A549 (cell line): ENCODE data around the gene KRTAP9-9. TPM values are rescaled to one million over a fixed set of nuclear protein-coding genes. Genes with fewer than 3 reads are reported as not detected.
A peak's percentile ranks its signal among the peaks of the same experiment; 100 is the strongest.

Experiments used
- ATAC-seq, 2 experiments: fragments of 200-7000 bp in 1 of 2; fragments of >200 bp in 1 of 2; cut with Nextera tagmentation in 1 of 2; cut with Tn5 transposase in 1 of 2; 3 replicates each; pipeline versions ENCODE4 v1.8.0 to v1.9.1; 2018 to 2020; ENCODE audit warnings: mild to moderate bottlenecking in 1 of 2, moderate library complexity in 1 of 2
- CTCF ChIA-PET: fragments of 300-600 bp; sonication (Branson Sonifier 250); formaldehyde crosslinking; extraction: SDS; loops from one replicate; lab custom pipeline; 2021; ENCODE audit warnings: antibody characterized with exemption, inconsistent platforms; lab: Yijun Ruan, JAX
- POLR2A ChIA-PET: fragments of 350-600 bp; formaldehyde crosslinking; extraction: SDS; loops from one replicate; lab custom pipeline; 2021; ENCODE audit warnings: antibody characterized with exemption, inconsistent platforms; lab: Yijun Ruan, JAX
- DNase-seq, 2 experiments: peaks; one replicate each; pipeline versions ENCODE4 v3.0.0 to v3.0.0-alpha.2; 2011 to 2016; ENCODE audit warnings: low read depth in 1 of 2, low spot score in 1 of 2
- FAIRE-seq: peaks from 2 replicates; lab custom pipeline; 2011; peaks lifted over from hg19 to GRCh38; lab: Jason Lieb, UNC
- H3K27ac ChIP-seq, 2 experiments: fragments of >200 bp; sonication (Bioruptor Twin); formaldehyde crosslinking; 3 replicates each; pipeline ENCODE4 v1.5.1; 2016 to 2017
- H3K4me1 ChIP-seq: fragments of >200 bp; sonication (Bioruptor Twin); formaldehyde crosslinking; 3 replicates; pipeline ENCODE4 v1.6.1; 2016
- H3K4me2 ChIP-seq: fragments of >200 bp; sonication (Bioruptor Twin); formaldehyde crosslinking; 3 replicates; pipeline ENCODE4 v1.6.1; 2016
- H3K4me3 ChIP-seq: fragments of >200 bp; sonication (Bioruptor Twin); formaldehyde crosslinking; 3 replicates; pipeline ENCODE4 v1.5.1; 2016
- H3K9me3 ChIP-seq: fragments of >200 bp; sonication (Bioruptor Twin); formaldehyde crosslinking; 3 replicates; pipeline ENCODE4 v1.6.1; 2016
- CBX2 ChIP-seq: fragments of 200-600 bp; sonication (generic); IDR thresholded peaks from 2 replicates; pipeline ENCODE4 v1.6.1; 2016; ENCODE audit warnings: low read depth, mild to moderate bottlenecking, borderline replicate concordance
- CBX8 ChIP-seq: fragments of 200-600 bp; sonication (generic); IDR thresholded peaks from 2 replicates; pipeline ENCODE4 v1.6.1; 2016
- CEBPB ChIP-seq, 2 experiments: fragments of >200 bp in 1 of 2; sonication (Bioruptor Twin) in 1 of 2; formaldehyde crosslinking in 1 of 2; IDR thresholded peaks; 2 replicates each; pipeline ENCODE4 v1.6.1; 2012 to 2016
- CHD2 ChIP-seq: fragments of 150-350 bp; IDR thresholded peaks from 2 replicates; pipeline ENCODE4 v1.6.1; 2014; ENCODE audit warnings: low read length; ENCODE audit not compliant: partially characterized antibody
- EHF ChIP-seq: fragments of 250-450 bp; sonication (Bioruptor Pico); IDR thresholded peaks from 2 replicates; pipeline ENCODE4 v1.5.0; 2020; ENCODE audit warnings: mild to moderate bottlenecking
- ESRRA ChIP-seq: fragments of 150-350 bp; IDR thresholded peaks from 2 replicates; pipeline ENCODE4 v1.6.1; 2014; ENCODE audit warnings: mild to moderate bottlenecking, low read length, borderline replicate concordance
- FOSL2 ChIP-seq, 2 experiments: fragments of 450-650 bp in 1 of 2; fragments of >200 bp in 1 of 2; sonication (Bioruptor Twin) in 1 of 2; formaldehyde crosslinking; IDR thresholded peaks; 2 replicates each; pipeline versions ENCODE4 v1.5.0 to v1.6.1; 2016 to 2020; ENCODE audit warnings: mild to moderate bottlenecking in 1 of 2, moderate library complexity in 1 of 2
- HOXB5 ChIP-seq: fragments of 250-450 bp; sonication (Bioruptor Pico); IDR thresholded peaks from 2 replicates; pipeline ENCODE4 v1.5.0; 2020; ENCODE audit warnings: mild to moderate bottlenecking, moderate library complexity
- JUNB ChIP-seq: fragments of >200 bp; sonication (Bioruptor Twin); formaldehyde crosslinking; IDR thresholded peaks from 2 replicates; pipeline ENCODE4 v1.6.1; 2016
- KDM1A ChIP-seq: fragments of 200-600 bp; sonication (generic); IDR thresholded peaks from 2 replicates; pipeline ENCODE4 v1.6.1; 2016; ENCODE audit warnings: low read depth, mild to moderate bottlenecking
- MAFK ChIP-seq: fragments of 450-650 bp; IDR thresholded peaks from 2 replicates; pipeline ENCODE4 v1.6.1; 2014; ENCODE audit not compliant: partially characterized antibody
- MAZ ChIP-seq: fragments of 150-350 bp; IDR thresholded peaks from 2 replicates; pipeline ENCODE4 v1.6.1; 2014; ENCODE audit warnings: antibody characterized with exemption, low read depth, low read length, borderline replicate concordance
- NPAS2 ChIP-seq: fragments of 250-450 bp; sonication (Bioruptor Pico); IDR thresholded peaks from 2 replicates; pipeline ENCODE4 v1.8.0; 2022; ENCODE audit warnings: mild to moderate bottlenecking, moderate library complexity, borderline replicate concordance
- PHF8 ChIP-seq: fragments of 200-600 bp; sonication (generic); IDR thresholded peaks from 2 replicates; pipeline ENCODE4 v1.6.1; 2016; ENCODE audit warnings: low read depth, mild to moderate bottlenecking, antibody characterized with exemption, moderate library complexity, borderline replicate concordance
- RAD21 ChIP-seq, 2 experiments: fragments of >200 bp in 1 of 2; sonication (Bioruptor Twin) in 1 of 2; formaldehyde crosslinking in 1 of 2; IDR thresholded peaks in 1 of 2; conservative IDR thresholded peaks in 1 of 2; 2 replicates in 1 of 2; 3 replicates in 1 of 2; pipeline ENCODE4 v1.6.1; 2012 to 2018; ENCODE audit warnings: inconsistent platforms in 1 of 2
- RCOR1 ChIP-seq: fragments of 150-350 bp; IDR thresholded peaks from 2 replicates; pipeline ENCODE4 v1.6.1; 2014; ENCODE audit warnings: antibody characterized with exemption, low read length, low read depth
- RFX5 ChIP-seq: fragments of 450-650 bp; IDR thresholded peaks from 2 replicates; pipeline ENCODE4 v1.7.1; 2014; ENCODE audit warnings: antibody characterized with exemption, mild to moderate bottlenecking, moderate library complexity
- ZC3H11A ChIP-seq: fragments of 450-650 bp; IDR thresholded peaks from 2 replicates; pipeline ENCODE4 v1.6.1; 2014; ENCODE audit warnings: antibody characterized with exemption, mild to moderate bottlenecking
- ZNF302 ChIP-seq: fragments of 250-450 bp; sonication (Bioruptor Pico); IDR thresholded peaks from 2 replicates; pipeline ENCODE4 v1.9.0; 2021; ENCODE audit warnings: inconsistent platforms, mild to moderate bottlenecking, moderate library complexity
- ZSCAN20 ChIP-seq: fragments of 250-450 bp; sonication (Bioruptor Pico); IDR thresholded peaks from 2 replicates; pipeline ENCODE4 v1.8.0; 2022; ENCODE audit warnings: mild to moderate bottlenecking, moderate library complexity
- WGBS: methylation state at CpG from one replicate; pipeline ENCODE4 v1.1.6; 2017; ENCODE audit errors: missing lambda C conversion rate; 5-methylcytosine and 5-hydroxymethylcytosine counted together
- polyA plus RNA-seq, 4 experiments: library from polyadenylated mRNA; depleted of rRNA in 3 of 4; stranded (reverse); fragments of >200 nt; fragmentation: RNase III in 1 of 4; extraction: RNeasy Plus Mini Kit Qiagen cat#74134 plus additional on column Dnase treatment in 1 of 4; gene quantifications; 2 replicates in 3 of 4; 3 replicates in 1 of 4; pipeline ENCODE4 v1.2.3, GENCODE V29; 2011 to 2017
- TF ChIP-seq, protein P1 (sequence below): fragments of 200-600 bp; sonication (generic); IDR thresholded peaks from 2 replicates; pipeline ENCODE4 v1.6.1; 2016; ENCODE audit warnings: antibody characterized with exemption, mild to moderate bottlenecking, moderate library complexity
- TF ChIP-seq, protein P2 (sequence below): fragments of 450-650 bp; IDR thresholded peaks from 2 replicates; pipeline ENCODE4 v1.6.1; 2014; ENCODE audit warnings: antibody characterized with exemption
- TF ChIP-seq, protein P3 (sequence below): IDR thresholded peaks from 2 replicates; pipeline ENCODE4 v1.6.1; 2012; ENCODE audit warnings: low read depth, borderline replicate concordance
- TF ChIP-seq, protein P4 (sequence below): IDR thresholded peaks from 2 replicates; pipeline ENCODE4 v1.6.1; 2012
- TF ChIP-seq, protein P5 (sequence below): fragments of 250-450 bp; sonication (Bioruptor Pico); IDR thresholded peaks from 2 replicates; pipeline ENCODE4 v1.5.0; 2021; ENCODE audit warnings: mild to moderate bottlenecking, moderate library complexity, borderline replicate concordance
- TF ChIP-seq, protein P6 (sequence below): fragments of >200 bp; sonication (Bioruptor Twin); formaldehyde crosslinking; IDR thresholded peaks from 3 replicates; pipeline ENCODE4 v1.5.1; 2016

The KRTAP9-9 gene
- polyA plus RNA-seq, 2 of the 4 experiments (the other 2 are of a cell fraction): not detected

DNA sequence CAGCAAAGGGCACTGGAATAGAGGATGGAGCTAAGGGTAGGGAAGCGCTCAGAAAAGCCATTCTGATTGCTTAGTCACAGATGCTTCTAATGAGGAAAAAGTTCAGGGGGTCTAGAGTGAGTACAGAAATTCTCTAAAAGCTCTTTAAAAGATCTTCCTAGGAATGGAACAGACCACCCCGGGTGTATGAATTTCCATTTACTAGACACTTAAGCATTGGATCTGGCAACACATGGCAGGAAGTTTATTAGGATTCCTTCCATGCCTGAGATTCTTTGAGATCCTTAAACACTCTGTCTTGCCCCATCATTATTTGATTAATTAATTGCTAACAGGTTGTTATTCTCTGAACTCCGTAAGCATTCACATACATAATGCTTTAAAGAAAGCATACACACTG is 28.9 kb downstream of the KRTAP9-9 start:
- Histone ChIP-seq H3K4me2 (peak overlapping the region; percentile 5; the same call in 1 of the 3 replicates), H3K4me1 (peaks cover 20% of the 10 kb centered on the region), H3K27ac (no peak overlapping the region), H3K4me3 (no peak overlapping the region), H3K9me3 (no peaks in the 10 kb centered on the region)
- CTCF ChIA-PET: interaction anchor here (1.1 kb wide), 1 partner anchor 266 kb away, joined by 3 read pairs; no protein-coding TSS in a partner anchor
- FAIRE-seq: no peak
- ATAC-seq: no peak
- POLR2A ChIA-PET: no interaction called here
- TF ChIP-seq RAD21 (conservative IDR thresholded peaks at IDR 0.05 in 1 of 2, IDR thresholded peaks at IDR 0.05 in 1 of 2) (no peak), ESRRA (no peak), RCOR1 (no peak), CBX2 (no peak), ZC3H11A (no peak), ZSCAN20 (CRISPR knock-in tag) (no peak), CEBPB (IDR thresholded peaks at IDR 0.05) (no peak), RFX5 (no peak), MAZ (no peak), FOSL2 (IDR thresholded peaks at IDR 0.05) (no peak), FOSL2 (CRISPR knock-in tag; IDR thresholded peaks at IDR 0.05) (no peak), PHF8 (no peak), JUNB (no peak), KDM1A (no peak), CBX8 (no peak)
- TF ChIP-seq, protein P1, sequence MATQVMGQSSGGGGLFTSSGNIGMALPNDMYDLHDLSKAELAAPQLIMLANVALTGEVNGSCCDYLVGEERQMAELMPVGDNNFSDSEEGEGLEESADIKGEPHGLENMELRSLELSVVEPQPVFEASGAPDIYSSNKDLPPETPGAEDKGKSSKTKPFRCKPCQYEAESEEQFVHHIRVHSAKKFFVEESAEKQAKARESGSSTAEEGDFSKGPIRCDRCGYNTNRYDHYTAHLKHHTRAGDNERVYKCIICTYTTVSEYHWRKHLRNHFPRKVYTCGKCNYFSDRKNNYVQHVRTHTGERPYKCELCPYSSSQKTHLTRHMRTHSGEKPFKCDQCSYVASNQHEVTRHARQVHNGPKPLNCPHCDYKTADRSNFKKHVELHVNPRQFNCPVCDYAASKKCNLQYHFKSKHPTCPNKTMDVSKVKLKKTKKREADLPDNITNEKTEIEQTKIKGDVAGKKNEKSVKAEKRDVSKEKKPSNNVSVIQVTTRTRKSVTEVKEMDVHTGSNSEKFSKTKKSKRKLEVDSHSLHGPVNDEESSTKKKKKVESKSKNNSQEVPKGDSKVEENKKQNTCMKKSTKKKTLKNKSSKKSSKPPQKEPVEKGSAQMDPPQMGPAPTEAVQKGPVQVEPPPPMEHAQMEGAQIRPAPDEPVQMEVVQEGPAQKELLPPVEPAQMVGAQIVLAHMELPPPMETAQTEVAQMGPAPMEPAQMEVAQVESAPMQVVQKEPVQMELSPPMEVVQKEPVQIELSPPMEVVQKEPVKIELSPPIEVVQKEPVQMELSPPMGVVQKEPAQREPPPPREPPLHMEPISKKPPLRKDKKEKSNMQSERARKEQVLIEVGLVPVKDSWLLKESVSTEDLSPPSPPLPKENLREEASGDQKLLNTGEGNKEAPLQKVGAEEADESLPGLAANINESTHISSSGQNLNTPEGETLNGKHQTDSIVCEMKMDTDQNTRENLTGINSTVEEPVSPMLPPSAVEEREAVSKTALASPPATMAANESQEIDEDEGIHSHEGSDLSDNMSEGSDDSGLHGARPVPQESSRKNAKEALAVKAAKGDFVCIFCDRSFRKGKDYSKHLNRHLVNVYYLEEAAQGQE: no peak
- TF ChIP-seq, protein P2, sequence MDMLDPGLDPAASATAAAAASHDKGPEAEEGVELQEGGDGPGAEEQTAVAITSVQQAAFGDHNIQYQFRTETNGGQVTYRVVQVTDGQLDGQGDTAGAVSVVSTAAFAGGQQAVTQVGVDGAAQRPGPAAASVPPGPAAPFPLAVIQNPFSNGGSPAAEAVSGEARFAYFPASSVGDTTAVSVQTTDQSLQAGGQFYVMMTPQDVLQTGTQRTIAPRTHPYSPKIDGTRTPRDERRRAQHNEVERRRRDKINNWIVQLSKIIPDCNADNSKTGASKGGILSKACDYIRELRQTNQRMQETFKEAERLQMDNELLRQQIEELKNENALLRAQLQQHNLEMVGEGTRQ: no peak
- TF ChIP-seq, protein P3, sequence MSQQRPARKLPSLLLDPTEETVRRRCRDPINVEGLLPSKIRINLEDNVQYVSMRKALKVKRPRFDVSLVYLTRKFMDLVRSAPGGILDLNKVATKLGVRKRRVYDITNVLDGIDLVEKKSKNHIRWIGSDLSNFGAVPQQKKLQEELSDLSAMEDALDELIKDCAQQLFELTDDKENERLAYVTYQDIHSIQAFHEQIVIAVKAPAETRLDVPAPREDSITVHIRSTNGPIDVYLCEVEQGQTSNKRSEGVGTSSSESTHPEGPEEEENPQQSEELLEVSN: no peak
- TF ChIP-seq, protein P4, sequence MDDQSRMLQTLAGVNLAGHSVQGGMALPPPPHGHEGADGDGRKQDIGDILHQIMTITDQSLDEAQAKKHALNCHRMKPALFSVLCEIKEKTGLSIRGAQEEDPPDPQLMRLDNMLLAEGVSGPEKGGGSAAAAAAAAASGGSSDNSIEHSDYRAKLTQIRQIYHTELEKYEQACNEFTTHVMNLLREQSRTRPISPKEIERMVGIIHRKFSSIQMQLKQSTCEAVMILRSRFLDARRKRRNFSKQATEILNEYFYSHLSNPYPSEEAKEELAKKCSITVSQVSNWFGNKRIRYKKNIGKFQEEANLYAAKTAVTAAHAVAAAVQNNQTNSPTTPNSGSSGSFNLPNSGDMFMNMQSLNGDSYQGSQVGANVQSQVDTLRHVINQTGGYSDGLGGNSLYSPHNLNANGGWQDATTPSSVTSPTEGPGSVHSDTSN: no peak
- 39% methylated on average over 3 of the region's 3 CpGs for WGBS
- DNase-seq: no peak

DNA sequence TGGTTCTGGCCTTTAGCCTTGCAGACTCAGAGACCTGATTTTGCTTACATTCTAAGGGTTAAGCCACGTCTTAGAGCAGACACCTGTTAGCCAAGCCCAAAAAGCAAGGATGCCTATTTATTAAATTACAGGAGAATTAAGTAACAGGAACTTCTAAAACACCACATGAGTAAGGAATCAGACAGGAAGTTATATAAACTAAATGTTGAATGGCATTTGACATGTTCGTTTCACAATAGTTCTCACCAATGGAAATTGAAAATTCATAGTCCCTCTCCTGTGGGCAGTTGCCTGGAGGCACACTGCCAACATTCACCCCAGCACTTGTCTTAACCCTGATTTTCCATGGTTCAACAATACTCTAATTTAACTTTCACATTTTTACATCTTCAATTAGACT is 29.4 kb downstream of the KRTAP9-9 start:
- ATAC-seq (no peak), DNase-seq (no peak), FAIRE-seq (no peak)
- Histone ChIP-seq H3K4me1 (peaks cover 20% of the 10 kb centered on the region), H3K9me3 (no peaks in the 10 kb centered on the region), H3K4me3 (no peak overlapping the region), H3K4me2 (peak overlapping the region; percentile 5; the same call in 1 of the 3 replicates), H3K27ac (no peak overlapping the region)
- ChIA-PET CTCF (no interaction called here), POLR2A (no interaction called here)
- WGBS: 44% methylated on average over 2 of the region's 2 CpGs
- TF ChIP-seq HOXB5 (CRISPR knock-in tag) (no peak), NPAS2 (no peak), EHF (CRISPR knock-in tag) (no peak), CBX8 (no peak), CHD2 (no peak), ZSCAN20 (CRISPR knock-in tag) (no peak), ZNF302 (CRISPR knock-in tag) (no peak), CEBPB (IDR thresholded peaks at IDR 0.05) (no peak), MAFK (no peak)
- TF ChIP-seq, protein P5, sequence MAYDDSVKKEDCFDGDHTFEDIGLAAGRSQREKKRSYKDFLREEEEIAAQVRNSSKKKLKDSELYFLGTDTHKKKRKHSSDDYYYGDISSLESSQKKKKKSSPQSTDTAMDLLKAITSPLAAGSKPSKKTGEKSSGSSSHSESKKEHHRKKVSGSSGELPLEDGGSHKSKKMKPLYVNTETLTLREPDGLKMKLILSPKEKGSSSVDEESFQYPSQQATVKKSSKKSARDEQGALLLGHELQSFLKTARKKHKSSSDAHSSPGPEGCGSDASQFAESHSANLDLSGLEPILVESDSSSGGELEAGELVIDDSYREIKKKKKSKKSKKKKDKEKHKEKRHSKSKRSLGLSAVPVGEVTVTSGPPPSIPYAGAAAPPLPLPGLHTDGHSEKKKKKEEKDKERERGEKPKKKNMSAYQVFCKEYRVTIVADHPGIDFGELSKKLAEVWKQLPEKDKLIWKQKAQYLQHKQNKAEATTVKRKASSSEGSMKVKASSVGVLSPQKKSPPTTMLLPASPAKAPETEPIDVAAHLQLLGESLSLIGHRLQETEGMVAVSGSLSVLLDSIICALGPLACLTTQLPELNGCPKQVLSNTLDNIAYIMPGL (CRISPR knock-in tag): no peak
- TF ChIP-seq, protein P6, sequence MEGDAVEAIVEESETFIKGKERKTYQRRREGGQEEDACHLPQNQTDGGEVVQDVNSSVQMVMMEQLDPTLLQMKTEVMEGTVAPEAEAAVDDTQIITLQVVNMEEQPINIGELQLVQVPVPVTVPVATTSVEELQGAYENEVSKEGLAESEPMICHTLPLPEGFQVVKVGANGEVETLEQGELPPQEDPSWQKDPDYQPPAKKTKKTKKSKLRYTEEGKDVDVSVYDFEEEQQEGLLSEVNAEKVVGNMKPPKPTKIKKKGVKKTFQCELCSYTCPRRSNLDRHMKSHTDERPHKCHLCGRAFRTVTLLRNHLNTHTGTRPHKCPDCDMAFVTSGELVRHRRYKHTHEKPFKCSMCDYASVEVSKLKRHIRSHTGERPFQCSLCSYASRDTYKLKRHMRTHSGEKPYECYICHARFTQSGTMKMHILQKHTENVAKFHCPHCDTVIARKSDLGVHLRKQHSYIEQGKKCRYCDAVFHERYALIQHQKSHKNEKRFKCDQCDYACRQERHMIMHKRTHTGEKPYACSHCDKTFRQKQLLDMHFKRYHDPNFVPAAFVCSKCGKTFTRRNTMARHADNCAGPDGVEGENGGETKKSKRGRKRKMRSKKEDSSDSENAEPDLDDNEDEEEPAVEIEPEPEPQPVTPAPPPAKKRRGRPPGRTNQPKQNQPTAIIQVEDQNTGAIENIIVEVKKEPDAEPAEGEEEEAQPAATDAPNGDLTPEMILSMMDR: no peak
- TF ChIP-seq, protein P4: no peak
